ENCODE results near the gene GFI1B.

DNA sequence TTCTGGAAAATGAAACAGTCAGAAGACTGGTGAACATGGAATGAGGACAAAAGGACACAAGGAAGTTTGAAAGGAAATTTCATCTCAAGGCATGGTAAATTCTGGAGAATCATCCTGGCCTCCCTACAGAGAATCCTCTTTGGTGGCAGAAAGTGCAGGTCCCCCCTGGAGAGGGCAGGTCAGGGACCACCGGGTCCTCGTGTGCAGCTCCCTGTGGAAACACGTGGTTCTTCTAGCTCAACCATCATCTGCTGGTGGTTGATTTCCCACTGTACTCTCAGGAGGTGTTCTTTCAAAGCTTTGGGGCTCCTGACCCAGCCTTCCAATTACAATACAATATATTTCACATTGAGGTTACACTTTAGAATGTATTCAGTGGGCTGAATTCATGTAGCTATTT is 49.7 kb downstream of the GFI1B start:
- no peak for TF ChIP-seq GATA2 (IDR thresholded peaks at IDR 0.05; ENCODE audit: low read depth, low read length)
- TF ChIP-seq GATA3 (IDR thresholded peaks at IDR 0.05; ENCODE audit: low read depth, low read length) = no peak
